Measurements from ENCODE around the gene KCNQ1.

KCNQ1 gene

GRCh38 chr11:2443881-2444820 is 657 bp upstream of the KCNQ1 start, which contains the start of gene TRPM5:
Gene TRPM5 (minus strand): TSS chr11:2444514. CDS start chr11:2423036, 21,478 bp downstream.
- no peak for DNase-seq (ENCODE audit: low spot score)

- no peak for DNase-seq (ENCODE audit: low spot score)
Measured at GRCh38 chr11:2445746-2446551, 1.1 kb downstream of the KCNQ1 start.

- DNase-seq (ENCODE audit: low spot score), result no peak
Measured at GRCh38 chr11:2446590-2447252, 1.9 kb downstream of the KCNQ1 start.

- DNase-seq (ENCODE audit: low spot score), result no peak
Measured at GRCh38 chr11:2447253-2447950, 2.6 kb downstream of the KCNQ1 start.

GRCh38 chr11:2447951-2448650 is 3.3 kb downstream of the KCNQ1 start:
- DNase-seq (ENCODE audit: low spot score), result no peak

- DNase-seq (ENCODE audit: low spot score), result no peak
Measured at GRCh38 chr11:2448661-2449547, 4.1 kb downstream of the KCNQ1 start.

DNA sequence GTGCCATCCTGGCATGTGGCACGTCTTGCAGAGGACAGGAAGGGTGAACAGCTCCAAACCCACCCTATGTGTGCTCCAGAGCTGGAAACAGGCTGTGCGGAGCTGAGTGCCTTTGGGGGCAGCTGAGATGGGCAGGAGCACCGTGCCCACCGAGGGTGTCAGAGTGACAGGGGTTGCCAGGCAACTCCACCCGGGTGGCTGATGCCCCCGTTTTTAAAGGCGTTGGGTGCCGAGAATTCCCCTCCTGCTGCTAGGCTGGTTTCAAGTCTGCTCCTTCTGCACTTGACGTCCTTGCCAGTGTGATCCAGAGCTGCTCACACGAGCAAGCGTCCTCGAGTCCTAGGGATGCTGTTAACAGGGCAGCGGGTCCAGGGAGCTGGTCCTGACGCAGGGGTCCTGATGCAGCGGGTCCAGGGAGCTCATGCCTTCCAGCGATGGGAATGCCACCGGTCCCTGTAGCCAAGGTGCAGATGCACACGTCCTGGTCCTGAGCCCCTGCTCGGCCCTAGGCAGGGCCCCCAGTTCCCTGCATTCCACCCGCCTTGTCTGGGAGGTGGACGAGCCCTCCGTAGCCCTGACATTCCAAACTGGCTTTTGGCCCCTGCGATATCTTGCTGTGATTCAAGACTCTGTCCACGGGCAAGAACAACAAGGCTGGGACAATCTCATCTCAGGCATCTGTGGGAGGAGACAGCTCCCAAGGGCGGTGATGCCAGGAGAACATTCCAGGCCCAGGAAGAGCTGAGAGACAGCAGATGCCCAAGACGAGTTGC is 4.9 kb downstream of the KCNQ1 start:
- DNase-seq (ENCODE audit: low spot score), result no peak

DNA sequence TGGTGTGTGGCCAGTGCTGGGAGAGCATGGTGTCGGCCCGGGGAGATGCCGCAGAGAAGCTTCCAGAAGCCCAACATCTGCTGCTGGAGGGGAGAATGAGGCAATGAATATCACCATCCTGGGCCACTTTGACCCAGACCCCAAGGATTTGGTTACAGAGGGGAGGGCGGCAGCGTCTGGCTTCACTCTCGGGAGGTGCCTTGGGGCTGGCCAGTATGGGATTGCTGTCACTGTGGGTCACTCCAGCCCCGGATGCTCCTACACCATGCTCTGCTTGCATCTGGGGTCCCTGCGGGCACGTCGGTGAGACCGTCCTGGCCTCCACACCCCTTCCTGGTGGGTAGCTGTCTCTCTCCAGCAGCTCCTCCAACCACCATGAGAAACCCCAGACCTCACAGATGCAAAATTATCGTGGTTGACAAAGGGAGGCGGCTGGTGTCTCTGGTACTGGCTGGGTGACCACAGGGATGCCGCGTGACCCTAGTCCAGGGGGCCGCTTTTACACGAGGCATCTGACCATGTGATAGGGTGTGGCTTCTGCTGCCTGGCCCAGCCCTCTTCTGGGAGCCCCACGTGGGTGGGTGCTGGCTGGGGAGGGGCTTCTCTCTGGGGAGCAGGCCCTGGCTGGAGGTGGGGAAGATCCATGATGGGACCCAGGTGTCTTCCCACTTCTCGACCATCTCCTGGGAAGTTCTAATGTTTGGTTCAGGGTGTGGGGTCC is 5.7 kb downstream of the KCNQ1 start:
- DNase-seq (ENCODE audit: low spot score), result no peak

DNA sequence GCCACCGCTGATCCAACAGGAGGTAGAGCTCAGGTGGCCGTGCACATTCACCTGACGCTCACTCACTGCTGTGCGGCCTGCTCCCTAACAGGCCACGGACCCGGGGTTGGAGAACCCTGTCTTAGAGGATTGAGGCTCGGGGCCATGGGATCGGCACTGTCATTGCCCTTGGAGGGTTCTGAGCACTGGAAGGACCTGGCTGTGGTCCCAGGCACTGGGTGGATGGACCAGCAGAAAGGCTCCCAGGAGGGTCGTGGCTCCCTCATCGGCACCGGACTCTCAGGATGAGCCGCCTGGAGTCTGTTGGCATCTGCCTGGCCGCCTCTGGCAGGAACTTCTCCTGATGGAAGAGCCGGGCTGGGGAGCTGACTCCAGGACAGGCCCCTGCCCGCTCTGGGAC is 6.5 kb downstream of the KCNQ1 start:
- DNase-seq (ENCODE audit: low spot score), result no peak

DNA sequence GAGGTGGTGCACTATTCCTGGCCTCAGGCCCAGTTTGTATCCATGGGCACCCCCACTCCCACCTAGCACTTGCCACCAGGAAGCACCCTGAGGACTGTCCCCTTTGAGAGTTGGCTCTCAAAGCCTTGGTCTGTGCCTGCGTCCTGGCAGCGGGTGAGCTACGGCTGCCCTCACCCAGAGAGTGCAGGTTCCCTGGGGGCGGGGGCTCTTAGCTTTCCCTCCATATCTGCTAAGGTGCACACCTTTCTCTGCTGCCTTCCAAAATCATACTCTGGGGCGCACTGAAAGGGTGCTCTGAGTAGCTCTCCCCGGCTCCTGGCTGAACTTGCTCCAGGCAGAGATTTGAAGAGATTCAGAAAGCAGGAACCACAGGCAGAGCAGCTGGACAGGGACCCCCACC is 7.1 kb downstream of the KCNQ1 start:
- no peak for DNase-seq (ENCODE audit: low spot score)

DNA sequence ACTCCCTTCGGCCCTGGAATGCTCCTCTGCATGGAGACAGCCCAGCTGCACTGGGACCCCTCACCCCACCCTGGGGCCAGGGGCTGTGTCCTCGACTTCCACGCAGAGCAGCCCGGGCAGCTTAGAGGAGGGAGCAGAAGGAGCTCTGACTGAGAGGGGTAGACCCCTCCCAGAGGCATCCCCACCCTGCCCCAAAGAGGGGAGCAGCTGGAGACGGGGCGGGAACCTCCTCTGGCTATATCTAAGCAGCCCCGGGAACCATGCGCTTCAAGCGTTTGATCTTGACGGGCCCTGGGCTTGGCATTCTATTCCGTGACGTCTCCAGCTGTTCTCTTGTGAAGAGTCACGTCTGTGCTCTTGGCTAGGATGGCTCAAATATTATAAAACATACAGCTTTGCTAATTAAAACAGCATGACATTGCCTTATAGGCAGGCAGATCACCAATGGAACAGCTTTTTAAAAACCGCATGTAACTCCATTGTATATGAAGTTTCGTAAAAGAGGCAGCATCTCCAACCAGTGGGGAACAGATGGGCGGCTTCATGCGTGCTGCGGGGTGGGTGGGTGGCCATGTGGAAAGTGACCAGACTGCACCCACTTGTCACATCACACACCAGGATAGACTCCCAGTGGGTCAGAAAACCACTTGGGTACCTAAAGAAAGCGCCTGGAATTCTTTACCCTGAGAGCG is 7.7 kb downstream of the KCNQ1 start:
- DNase-seq (ENCODE audit: low spot score), result no peak

DNA sequence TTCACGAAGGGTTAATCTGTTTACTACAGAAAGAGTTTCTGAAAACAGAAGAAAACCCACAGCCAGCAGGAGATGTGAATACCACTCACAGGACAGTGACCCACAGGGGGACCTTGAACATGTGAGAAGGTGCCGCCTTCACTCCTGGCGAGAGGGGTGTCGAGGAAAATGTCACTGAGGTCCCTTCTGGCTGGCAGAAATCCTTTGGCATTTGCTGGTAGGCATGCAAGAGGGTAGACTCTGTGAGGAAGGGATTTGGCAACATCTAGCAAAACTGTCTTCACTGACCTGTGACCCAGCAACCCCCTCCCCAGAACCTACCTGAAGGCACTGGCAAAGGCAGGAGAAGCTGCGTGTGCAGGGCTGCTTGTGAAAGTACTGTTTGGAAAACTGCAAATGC is 8.6 kb downstream of the KCNQ1 start:
- no peak for DNase-seq (ENCODE audit: low spot score)

- DNase-seq (ENCODE audit: low spot score), result no peak
Measured at GRCh38 chr11:2458321-2458720, 13.5 kb downstream of the KCNQ1 start.

GRCh38 chr11:2459016-2459725 is 14.4 kb downstream of the KCNQ1 start:
- DNase-seq (ENCODE audit: low spot score), result no peak

DNA sequence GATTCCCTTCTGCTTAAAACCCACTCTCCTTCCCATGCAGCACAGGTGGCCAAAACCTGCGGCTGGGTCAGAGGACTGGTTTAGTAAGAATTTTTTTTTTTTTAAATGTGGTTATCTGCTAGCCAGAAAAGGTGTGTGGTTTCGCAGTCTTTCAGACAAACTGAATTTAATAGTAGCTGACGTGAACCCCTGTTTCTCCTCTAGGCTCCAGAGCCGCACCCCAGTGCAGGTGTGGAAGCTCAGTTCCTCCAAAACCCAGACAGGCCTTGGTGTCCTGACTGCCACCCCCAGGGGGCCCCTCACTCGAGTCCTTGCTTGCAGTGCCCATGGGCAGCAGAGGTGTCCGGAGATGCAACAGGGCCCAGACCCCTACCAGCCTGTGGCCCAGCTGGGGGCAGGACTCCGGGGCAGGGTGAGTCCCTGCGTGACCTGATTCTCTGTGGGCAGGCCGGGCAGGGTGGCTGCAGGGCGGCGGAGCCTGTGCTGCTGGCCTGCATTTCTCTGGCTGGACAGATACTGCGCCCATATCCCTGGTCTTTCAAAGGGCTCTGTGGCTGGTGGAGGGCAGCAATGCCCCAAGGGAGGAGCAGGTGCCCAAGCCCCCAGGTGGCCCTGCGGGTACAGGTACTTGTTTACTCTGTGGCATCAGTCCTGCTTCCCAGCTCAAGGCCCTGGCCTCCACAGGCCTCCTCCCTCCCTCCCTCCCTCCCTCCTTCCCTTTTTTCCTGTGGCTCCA is 15.2 kb downstream of the KCNQ1 start:
- DNase-seq (ENCODE audit: low spot score), result no peak

DNA sequence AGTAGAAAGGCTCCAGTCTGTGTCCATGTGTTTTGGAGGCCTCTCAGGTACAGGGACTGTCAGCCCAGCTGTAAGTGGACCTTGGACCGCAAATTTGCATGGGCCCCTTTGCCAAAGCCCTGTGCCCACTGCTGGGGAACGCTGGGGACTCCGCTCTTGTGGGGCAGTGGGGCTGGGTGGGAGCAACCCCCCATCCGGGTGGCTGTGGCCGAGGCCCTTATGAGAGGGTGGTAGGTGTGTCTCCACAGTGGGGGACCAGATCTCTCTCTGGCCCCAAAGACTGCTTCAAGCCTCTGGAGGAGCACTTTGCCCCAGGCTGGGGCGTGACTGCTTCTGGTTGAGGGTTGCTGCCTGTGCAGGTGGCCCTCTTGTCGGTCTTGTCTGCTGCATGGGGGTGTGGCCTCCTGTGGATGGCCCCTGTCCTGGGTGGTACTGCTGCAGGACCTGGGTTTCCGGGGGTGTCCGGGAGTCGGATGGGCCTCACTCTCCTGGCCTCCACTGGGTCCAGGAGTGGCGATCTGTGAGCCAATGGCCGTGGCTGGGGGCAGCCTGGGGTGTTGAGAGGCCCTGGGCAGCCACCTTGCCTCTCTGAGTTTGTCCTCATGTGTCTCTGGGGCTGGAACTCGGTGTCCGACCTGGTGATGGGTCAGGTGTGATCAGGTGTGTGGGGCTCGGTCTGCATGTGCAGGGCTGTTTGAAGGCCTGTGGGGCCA is 15.9 kb downstream of the KCNQ1 start:
- no peak for DNase-seq (ENCODE audit: low spot score)
